Stimulated activated naive CD4-positive, alpha-beta T cell (primary cell): ENCODE data around the gene TRPC4.

Source experiments
- DNase-seq, 6 experiments: peaks; one replicate each; lab custom pipeline; 2025; lab: John Stamatoyannopoulos, UW

The TRPC4 gene

DNA sequence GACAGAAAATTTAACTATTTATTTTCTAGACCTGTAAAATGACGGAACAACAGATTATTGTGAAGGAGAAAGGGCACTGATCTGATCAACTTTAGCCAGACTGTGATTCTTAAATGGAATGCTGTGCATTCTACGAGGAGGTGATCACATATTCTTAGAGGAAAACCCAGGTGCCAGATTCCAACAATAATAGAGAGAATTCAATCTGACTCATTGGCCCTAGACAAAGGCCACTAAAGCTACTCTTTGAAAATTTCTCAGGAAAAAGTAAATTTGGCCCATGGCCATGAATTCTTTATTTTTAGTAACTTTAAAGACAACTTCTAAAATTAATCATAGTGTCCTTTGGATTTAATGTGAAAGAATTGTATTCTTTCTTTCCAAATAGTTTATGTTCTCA lies 212.4 kb downstream of the TRPC4 start:
- no peak for DNase-seq

DNA sequence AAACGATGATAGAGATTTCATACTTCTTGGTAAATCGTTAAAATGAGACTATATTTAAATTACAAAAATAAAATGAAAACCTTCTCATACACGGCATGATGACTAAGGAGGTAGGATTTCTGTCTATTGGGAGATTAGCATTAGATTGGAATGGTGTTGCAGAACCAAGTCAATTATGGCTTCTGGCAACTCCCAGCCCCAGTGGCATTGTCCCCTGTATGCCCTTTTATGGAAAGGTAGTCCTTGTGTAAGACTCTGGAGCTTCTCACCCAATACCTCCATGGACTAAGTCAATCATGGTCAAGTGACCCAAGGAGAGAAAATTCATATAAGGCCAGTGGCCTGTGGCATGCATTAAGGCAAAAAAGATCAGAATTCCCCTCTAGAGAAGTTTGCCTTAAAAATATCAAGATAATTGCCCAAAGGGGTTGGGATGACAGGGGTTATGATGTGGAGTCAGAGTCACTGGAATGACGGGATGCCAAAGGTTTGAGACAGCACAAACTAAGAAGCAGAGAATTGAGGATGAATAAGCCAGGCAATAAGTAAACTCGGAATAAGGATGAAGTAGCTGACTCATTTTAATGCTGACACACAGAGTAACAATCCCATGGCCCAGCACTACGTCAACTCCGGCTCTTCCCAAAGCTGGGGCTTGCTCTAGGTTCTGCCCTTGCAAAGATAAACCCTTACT lies 213.2 kb downstream of the TRPC4 start:
- DNase-seq = no peak

DNA sequence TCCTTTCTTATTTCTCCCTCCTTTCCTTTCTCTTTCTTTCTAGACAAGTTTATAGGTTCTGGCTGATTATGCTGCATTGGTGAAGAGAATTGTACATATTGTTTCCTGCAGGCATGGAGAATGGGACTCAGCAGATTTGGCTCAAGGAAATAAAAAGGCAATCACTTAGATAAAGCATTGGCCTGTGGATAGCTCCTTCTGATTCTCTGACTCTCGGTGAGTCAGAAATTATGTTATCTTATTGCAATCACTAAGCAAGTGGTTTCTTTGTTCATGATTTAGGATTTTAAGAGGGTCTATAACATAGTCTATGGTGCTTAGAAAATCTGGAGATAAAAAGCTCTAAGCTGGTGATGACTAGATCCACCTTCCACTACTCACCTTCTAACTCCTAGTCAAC lies 217.0 kb downstream of the TRPC4 start:
- DNase-seq = no peak

DNA sequence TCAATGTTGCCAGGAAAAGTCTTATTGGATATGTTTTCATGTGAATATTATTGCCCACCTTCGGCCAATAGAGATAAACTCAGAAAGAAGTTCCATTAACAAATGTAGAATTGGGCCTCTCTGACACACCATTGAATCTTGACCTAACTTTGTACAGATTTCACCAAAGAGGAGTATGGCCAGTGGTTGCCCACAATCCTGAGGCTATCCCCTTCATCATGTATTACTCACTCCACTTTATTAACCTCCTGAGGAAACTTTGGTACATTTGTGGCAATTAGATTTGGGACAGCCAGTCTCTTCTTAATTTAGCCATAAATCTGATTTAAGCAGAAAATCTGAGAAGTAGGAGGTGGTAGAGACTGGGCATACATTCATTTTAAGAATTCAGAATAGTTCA lies 217.7 kb downstream of the TRPC4 start:
- no peak for DNase-seq

DNA sequence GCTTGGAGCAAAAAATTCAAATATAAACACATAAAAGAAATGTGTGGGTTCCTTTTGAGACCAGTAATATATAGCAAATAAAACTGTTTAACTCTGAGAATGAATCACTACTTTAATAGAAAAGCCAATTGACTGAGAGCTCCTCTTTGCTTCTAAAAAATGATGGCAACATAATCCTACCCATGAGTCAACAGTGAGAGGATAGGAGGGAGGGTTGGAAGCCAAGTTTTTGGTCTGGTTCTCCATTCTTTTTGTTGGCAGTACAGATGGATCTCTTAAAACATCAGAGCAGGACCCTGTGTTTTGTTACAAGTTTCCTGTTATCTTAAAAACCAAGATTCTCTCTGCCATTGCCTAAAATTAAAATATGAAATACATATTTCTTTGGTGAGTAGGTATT lies 221.0 kb downstream of the TRPC4 start:
- DNase-seq = no peak

DNA sequence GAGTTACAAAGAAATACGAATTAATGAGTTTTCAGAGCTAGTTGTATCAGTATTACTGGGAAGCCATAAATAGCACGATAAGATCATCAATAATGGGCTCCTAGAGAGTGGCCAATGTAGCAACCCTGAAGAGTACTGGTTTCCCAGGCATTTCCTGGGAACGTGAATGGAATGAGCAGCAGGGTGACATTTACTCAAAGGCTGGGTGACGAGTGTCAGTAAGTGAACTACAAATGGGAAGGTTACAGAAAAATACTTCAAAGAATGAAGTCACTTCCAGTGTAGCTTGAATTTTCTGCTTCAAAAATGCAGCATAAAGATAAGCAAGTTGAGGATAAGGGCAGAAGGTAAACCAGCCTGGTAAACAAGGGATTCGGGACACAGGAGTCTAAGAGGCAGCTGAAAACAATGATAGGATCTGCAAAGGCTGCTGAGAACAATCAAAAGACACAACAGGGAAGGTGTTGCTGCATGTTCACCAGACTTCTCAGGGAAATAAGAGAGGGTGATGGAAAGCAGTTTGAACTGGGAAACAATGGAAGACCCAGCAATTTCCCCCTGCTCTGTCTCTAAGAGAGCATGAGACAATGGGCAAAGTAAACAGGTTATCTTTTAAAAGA lies 222.4 kb downstream of the TRPC4 start:
- no peak for DNase-seq

DNA sequence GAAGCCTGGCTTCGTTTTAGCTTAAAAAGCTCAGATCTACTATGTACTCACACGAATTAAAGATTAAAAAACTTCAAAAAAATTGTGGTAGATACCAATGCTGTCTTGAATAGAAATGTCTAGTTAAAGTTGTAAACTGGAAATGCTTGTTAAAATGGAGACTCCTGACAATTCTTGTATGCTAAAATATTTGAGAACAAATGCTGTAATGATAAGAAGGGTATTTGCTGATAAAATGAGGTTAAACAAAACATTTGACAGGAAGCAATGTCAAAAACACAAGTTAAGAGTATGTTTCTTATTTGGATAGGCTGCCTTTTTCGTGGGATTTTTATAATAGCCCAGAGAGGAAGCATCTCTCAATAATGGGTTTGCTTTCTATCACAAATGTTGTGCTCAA lies 223.0 kb downstream of the TRPC4 start:
- no peak for DNase-seq

DNA sequence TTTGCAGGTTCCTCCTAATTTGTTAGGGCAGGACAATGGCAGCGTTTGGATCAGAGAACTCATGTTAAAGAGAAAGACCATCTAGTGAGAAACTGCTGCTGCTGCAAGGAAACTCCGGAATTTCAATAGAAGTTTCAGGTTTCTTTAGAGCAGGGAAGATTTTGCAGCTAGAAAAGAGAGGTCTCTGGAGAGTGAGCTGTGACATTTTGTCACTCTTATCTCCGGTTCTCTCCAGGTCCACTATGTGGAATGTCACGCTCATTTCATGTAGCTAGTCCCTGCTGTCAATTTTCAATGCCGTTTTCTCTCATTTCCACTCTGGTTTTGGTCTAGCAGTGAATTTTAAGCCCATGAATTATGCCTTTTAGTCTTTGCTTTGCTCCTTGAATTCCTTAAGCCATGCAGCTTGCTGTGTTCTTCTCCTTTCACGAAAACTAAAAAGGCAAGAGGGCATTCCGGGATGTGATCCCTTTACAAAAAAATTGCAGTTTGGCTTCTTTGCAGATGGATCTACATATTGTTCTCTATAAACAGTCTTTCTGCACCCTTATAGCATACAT lies 224.3 kb downstream of the TRPC4 start:
- DNase-seq = no peak

DNA sequence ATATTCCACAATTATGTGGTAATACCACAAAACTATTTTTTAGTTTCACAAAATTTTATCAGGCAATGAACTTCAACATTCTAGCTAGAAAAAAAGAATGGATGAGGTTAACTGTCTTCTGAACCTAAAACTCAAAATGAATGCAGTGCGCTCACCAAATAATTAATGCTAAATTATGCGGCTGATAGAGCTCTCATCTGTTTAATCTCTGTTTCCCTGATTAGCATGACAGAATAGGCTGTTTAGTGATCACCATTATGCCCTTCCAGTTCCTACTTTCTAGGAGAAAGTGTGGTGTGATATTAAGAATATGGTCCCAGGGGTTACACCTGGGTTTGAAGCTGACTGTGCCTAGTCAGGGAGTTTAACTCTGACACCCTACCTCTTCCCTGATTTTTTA lies 228.2 kb downstream of the TRPC4 start:
- no peak for DNase-seq

DNA sequence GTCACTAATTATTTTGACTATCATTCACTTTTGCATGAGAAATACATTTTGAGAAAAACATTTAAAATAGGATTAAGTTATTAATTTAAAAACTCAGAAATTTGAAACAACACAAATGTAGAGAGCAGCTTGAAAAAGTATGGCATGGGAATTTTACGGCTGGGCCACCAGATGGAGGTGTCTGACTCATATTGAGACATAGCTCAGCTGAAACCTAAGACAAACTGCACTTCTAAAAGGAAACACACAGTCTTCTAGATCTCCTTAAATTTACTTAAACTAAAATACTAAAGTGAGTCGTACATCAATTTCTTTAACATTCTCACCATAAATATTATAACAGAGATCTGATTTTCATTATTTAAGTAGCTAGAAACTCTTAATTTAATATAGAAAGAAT lies 229.1 kb downstream of the TRPC4 start:
- no peak for DNase-seq

DNA sequence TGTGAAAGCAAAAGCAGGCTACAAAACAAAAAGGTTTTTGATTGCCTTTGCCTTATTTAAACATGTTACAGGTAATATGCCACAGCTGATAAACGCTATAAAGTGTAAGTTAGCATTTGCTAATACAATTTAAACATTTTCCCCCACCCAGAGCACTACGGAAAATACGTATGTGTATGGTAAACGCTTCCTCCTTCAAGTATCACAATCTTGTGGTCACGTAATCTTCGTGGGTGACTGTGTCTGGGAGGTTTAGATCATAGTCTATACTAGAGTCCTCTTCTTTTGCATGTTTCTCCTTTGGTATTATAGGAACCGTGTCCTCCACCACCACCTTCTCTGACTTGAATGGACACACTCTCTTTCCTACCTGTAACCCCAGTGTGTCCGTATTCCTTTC lies 232.9 kb downstream of the TRPC4 start:
- DNase-seq = no peak

DNA sequence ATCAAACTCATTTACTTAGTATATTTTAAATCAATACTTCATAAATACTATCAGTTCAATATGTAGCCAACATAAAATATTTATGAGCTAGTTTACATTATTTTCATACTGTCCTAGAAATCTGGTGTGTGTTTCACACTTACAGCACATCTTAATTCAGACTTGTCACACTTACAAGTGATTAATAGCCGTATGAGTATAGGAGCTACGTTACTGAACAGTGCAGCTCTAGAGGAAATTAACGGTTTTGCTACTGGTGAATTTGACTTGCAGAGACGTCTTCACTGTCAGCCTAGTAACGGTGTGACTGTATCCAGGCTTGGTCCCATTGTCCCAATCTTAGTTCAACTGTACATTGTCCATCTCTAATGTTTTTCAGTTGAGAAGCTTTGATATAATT lies 237.3 kb downstream of the TRPC4 start:
- no peak for DNase-seq

DNA sequence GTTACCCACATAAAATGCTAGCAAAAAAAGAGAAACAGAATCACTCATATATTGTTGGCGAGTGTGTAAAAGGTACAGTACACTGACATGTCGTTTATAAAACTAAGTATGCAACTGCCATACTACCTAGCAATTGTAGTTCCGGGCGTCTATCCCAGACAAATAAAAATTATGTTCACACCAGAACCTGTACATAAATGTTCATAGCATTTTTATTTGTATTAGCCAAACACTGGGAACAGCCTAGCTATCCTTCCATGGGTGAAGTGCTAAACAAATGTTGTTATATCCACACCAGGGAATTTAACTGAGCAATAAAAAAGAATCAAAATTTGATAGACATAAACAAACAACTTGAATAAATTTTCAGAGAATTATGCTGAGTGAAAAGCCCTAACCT lies 242.1 kb downstream of the TRPC4 start:
- DNase-seq = no peak

DNA sequence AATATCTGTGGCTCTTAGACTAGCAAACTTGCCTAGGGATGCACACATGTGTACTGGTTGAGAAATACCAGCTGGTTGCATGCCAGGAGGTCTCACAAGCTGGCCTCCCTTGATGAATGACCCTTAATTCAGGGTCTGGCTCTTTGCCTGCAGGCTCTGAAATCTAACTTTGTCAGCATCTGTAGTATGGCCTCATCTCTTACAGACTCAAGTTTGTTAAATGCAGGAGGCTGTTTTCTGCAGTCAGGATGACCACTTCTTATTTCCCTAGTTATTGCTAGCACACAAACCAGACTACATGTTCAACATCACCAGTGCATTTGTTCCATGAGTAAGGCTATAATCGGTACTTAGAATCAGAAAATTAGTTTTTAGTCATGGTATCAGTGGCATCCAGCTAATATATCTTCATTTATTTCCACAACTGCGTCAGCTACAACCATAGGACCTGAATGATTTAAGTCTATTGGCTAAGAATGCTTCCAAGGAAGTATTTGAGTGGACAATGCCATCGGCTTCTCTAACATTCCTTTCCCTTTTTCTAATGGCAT lies 247.7 kb downstream of the TRPC4 start:
- DNase-seq = no peak

DNA sequence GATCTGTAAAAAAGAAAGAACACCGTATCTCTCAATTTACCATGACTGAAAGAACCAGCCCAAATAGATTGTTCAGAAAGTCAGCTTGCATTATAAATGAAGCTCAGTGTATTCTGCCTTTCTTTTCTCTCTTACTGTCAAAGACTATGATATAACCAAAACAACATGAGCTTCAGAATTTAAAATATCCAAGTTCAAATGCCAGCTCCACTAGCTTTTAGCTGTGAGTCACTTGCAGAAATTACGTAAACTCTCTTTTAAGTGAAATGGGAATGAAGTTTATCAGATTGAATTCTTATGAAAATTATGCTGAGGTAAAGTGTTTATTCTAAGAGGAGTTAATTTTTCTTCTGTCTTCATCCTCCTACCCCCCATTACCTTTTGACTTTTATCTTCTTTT lies 251.0 kb downstream of the TRPC4 start:
- DNase-seq = no peak

DNA sequence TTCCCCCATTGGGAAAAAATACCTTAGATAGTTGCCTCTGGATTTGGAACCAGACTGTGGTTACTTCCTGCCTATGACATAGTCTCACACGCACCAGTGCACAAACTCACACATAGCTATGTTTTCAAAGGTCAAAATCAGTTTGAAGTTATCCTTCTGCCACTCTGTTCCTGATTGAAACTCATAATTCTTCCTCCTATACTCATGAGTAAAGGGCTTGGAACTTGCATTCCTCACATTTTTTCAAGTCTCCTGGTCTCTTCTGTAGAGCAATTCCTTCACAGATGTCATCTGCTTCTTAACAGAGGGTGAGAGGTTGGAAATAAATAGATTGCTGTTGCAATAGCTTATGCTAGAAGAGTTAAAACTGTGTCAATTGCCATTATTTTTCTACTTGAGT lies 252.4 kb downstream of the TRPC4 start:
- DNase-seq = no peak

DNA sequence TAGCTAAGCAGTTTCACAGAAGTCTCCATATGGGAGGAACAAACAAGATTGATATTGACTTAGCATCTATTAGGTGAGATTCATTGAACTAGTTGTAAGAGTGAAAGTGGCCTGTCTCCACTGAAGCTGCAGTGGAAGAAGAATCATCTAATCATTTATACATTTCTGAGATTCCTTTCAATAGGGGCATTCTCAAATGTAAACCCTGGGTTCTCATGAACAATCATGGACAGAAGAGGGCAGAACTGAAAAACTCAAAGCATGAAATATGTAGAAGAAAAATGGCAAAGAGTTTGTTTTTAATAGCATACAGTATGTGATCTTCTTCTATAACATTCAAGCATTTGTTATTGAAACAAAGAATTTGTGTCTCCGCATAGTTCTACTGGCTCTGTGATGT lies 253.4 kb downstream of the TRPC4 start:
- no peak for DNase-seq

DNA sequence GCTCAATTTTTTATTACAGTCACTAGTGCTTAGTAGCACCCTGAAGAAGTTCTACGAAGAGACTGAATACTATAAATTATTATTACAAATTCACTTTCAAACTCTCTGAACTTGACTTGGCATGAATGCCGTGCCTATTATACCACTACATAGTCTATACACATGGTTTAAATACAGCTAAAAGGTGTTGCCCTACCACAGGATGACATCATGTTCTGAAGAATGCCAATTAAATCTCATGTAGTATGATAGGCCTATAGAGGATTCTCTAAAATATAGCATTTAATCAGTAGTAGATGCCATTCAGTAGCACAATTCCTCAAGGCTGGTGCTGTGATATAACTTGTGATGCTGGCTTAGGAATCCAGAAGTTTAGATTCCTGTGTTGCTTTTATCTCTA lies 254.3 kb downstream of the TRPC4 start:
- no peak for DNase-seq

DNA sequence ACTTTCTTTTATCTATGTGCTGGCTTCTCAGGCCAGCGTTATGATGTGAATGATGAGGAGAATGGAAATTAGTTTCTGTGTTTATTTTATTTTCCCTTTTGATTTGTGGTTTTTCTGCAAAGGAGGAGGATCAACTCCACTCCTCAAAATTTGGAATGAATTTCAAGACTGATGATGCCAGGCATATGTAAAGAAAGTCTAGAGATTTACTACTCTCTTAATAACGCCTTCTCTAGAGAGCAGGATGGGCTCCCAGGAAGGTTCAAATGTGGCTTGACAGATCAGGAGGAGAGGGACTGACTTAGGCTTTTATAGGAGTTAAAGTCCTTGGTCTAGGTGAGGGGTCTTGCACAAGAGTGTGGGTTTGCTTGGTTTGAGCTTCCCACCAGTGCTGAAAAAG lies 255.9 kb downstream of the TRPC4 start:
- no peak for DNase-seq

DNA sequence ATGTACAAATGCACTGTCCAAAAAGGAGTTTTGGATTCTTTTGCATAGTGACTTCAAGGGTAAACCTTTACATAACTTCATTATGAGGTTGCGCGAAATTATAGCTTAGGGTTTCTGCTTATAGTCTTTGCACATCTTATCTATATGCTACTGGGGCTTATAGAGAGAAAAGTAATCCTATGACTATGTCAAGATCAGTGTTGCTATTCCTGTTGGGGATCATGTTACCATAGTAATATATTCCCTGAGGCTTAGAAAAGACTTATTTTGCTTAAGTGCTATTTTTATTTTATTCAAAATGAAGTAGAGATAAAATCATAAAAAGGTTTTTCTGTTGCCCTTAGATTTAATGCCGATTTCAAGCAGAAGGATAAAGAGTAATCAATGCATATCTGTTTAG lies 256.3 kb downstream of the TRPC4 start:
- no peak for DNase-seq

DNA sequence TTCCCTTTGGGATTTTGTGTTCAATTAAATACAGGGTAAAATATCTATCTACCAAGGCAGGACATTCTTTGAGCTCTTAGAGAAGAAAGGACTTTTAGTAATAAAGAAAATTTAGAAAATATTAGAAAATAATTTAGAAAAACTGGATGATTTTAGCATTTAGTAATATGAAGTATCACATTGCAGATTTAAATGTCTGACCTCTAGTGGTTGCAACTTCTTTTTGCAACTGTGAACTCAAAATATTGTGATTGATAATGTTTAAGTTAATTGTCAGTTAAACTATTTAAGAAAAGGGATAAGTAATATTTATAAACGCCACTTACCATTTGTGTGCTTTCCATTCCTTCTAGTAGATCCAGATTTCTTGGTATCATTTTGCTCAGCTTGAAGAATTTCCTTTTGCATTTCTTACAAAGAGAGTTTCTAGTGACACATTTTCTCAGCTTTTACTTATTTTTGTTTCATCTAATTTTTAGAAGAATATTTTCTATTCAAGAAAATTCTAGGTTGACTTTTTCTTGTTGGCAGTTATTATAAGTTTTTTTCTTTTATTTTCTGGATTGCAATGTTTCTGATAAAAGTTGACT lies 260.7 kb downstream of the TRPC4 start:
- no peak for DNase-seq

DNA sequence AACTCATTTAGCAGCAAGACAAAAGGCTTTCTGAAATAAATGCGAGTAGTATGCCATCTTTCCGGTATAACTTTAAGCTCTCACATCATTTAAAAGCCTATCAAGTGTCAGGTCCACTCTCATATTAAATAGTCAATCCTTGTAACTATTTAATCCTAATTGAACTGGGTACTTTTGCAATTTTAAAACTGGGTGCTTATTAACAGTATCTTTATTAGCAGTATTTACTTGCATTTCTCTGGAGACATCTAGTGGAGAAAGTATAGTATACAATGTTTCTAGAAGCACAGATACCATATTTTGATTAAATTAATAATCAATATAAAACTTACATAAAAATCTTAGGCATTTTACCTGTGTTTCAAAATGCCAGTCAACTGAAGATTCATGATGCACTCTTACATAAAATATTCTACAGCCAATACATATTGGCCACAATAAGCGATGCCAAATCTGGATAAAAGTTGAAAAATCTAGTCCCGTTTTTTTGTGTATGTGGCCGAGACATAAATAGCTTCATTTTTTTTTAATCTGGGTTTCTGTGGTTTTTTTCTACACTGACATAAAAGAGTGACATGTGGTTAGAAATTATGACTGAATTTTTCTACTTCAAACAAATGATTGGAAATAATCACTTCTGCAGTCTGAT lies 266.7 kb downstream of the TRPC4 start:
- no peak for DNase-seq
